ENCODE results near the gene COA1. TPM values are rescaled to one million over a fixed set of nuclear protein-coding genes. Genes with fewer than 3 reads are reported as not detected.

Gene COA1
- total RNA-seq, 1 donor from 2014 or later, result 192 TPM

GRCh38 chr7:43636093-43636492, 93.2 kb downstream of the COA1 start:
- no peak overlapping the region for H3K27ac Mint-ChIP-seq
- Histone ChIP-seq H2AFZ (replicated peaks) (no peak overlapping the region), H3K9me3 (ENCODE audit: low read depth) (no peaks in the 10 kb centered on the region), H3F3A (ENCODE audit: low read depth) (peaks cover 17% of the 10 kb centered on the region), H3K4me2 (no peak overlapping the region), H3K4me3 (no peak overlapping the region), H3K27ac (no peak overlapping the region), H3K36me3 (peaks cover 8% of the 10 kb centered on the region), H3K79me2 (ENCODE audit: low read depth) (peaks cover 5% of the 10 kb centered on the region), H4K20me1 (ENCODE audit: low read depth) (peaks cover 34% of the 10 kb centered on the region), H3K27me3 (no peaks in the 10 kb centered on the region), H3K4me1 (peaks cover 28% of the 10 kb centered on the region), H3K9ac (no peak overlapping the region)
- H3K36me3 Mint-ChIP-seq, result peaks cover 66% of the 10 kb centered on the region
- DNase-seq (ENCODE audit: low spot score), result no peak
- peaks cover 34% of the 10 kb centered on the region for H3K4me1 Mint-ChIP-seq
- TF ChIP-seq EZH2phosphoT487 (IDR thresholded peaks at IDR 0.05) (no peak), EZH2 (IDR thresholded peaks at IDR 0.05) (no peak)
- TF ChIP-seq, protein P1, sequence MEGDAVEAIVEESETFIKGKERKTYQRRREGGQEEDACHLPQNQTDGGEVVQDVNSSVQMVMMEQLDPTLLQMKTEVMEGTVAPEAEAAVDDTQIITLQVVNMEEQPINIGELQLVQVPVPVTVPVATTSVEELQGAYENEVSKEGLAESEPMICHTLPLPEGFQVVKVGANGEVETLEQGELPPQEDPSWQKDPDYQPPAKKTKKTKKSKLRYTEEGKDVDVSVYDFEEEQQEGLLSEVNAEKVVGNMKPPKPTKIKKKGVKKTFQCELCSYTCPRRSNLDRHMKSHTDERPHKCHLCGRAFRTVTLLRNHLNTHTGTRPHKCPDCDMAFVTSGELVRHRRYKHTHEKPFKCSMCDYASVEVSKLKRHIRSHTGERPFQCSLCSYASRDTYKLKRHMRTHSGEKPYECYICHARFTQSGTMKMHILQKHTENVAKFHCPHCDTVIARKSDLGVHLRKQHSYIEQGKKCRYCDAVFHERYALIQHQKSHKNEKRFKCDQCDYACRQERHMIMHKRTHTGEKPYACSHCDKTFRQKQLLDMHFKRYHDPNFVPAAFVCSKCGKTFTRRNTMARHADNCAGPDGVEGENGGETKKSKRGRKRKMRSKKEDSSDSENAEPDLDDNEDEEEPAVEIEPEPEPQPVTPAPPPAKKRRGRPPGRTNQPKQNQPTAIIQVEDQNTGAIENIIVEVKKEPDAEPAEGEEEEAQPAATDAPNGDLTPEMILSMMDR (IDR thresholded peaks at IDR 0.05), result no peak
- H3K4me3 Mint-ChIP-seq, result no peak overlapping the region
- peaks cover 4% of the 10 kb centered on the region for H3K27me3 Mint-ChIP-seq (ENCODE audit: insufficient read depth, low read depth)
- no peaks in the 10 kb centered on the region for H3K9me3 Mint-ChIP-seq

- Histone ChIP-seq H3K4me1 (peaks cover 12% of the 10 kb centered on the region), H2AFZ (replicated peaks) (no peak overlapping the region), H3K36me3 (peaks cover 7% of the 10 kb centered on the region), H3K27ac (no peak overlapping the region), H3K27me3 (no peaks in the 10 kb centered on the region), H3K4me3 (no peak overlapping the region), H3K9ac (no peak overlapping the region), H3K4me2 (no peak overlapping the region), H3K79me2 (ENCODE audit: low read depth) (no peaks in the 10 kb centered on the region), H4K20me1 (ENCODE audit: low read depth) (peaks cover 17% of the 10 kb centered on the region), H3F3A (ENCODE audit: low read depth) (peaks cover 2% of the 10 kb centered on the region), H3K9me3 (ENCODE audit: low read depth) (no peaks in the 10 kb centered on the region)
- Mint-ChIP-seq H3K27me3 (ENCODE audit: insufficient read depth, low read depth) (peaks cover 4% of the 10 kb centered on the region), H3K36me3 (peaks cover 69% of the 10 kb centered on the region), H3K4me1 (peaks cover 17% of the 10 kb centered on the region), H3K27ac (no peak overlapping the region), H3K4me3 (no peak overlapping the region), H3K9me3 (no peaks in the 10 kb centered on the region)
- TF ChIP-seq EZH2 (IDR thresholded peaks at IDR 0.05), result no peak
- no peak for TF ChIP-seq EZH2phosphoT487 (IDR thresholded peaks at IDR 0.05)
- TF ChIP-seq, protein P1 (IDR thresholded peaks at IDR 0.05), result no peak
- DNase-seq (ENCODE audit: low spot score), result no peak
These were observed 94.9 kb downstream of the COA1 start for GRCh38 chr7:43634384-43634783.

DNA sequence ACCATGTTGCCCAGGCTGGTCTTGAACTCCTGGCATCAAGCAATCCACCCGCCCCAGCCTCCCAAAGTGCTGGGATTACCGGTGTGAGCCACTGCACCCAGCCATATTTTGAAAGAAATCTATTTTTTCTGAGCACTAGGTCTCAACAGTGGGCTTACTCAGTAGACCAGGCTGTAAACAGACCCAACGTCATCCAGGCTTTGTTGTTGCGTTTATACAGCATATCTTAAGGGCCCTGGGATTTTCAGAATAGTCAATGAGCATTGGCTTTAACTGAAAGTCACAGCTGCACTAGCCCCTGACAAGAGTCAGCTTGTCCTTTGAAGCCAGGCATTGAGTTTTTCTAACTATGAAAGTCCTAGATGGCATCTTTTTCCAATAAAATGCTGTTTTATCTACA, 96.6 kb downstream of the COA1 start:
- peaks cover 3% of the 10 kb centered on the region for H3K27me3 Mint-ChIP-seq (ENCODE audit: insufficient read depth, low read depth)
- H3K36me3 Mint-ChIP-seq, result peaks cover 74% of the 10 kb centered on the region
- Histone ChIP-seq H3K36me3 (no peaks in the 10 kb centered on the region), H3F3A (ENCODE audit: low read depth) (no peaks in the 10 kb centered on the region), H3K4me3 (no peak overlapping the region), H3K9me3 (ENCODE audit: low read depth) (no peaks in the 10 kb centered on the region), H2AFZ (replicated peaks) (no peak overlapping the region), H3K4me2 (no peak overlapping the region), H4K20me1 (ENCODE audit: low read depth) (peaks cover 2% of the 10 kb centered on the region), H3K9ac (no peak overlapping the region), H3K27ac (no peak overlapping the region), H3K79me2 (ENCODE audit: low read depth) (no peaks in the 10 kb centered on the region), H3K4me1 (no peaks in the 10 kb centered on the region), H3K27me3 (no peaks in the 10 kb centered on the region)
- H3K4me3 Mint-ChIP-seq, result no peak overlapping the region
- TF ChIP-seq EZH2phosphoT487 (IDR thresholded peaks at IDR 0.05), result no peak
- no peak for TF ChIP-seq EZH2 (IDR thresholded peaks at IDR 0.05)
- TF ChIP-seq, protein P1 (IDR thresholded peaks at IDR 0.05), result no peak
- no peak overlapping the region for H3K27ac Mint-ChIP-seq
- DNase-seq (ENCODE audit: low spot score), result no peak
- H3K4me1 Mint-ChIP-seq, result peaks cover 5% of the 10 kb centered on the region
- no peaks in the 10 kb centered on the region for H3K9me3 Mint-ChIP-seq
